ENCODE data around the gene CERS6.
"Not testable (repeated sequence)": the region's sequence is repeated elsewhere in the genome, so short reads cannot be mapped to it uniquely, and the experiment has no call there.

The CERS6 gene

GRCh38 chr2:168649105-168649504 lies 193.0 kb downstream of the CERS6 start:
- DNase-seq: no peak

- DNase-seq: no peak
Measured at GRCh38 chr2:168649562-168649961, 193.5 kb downstream of the CERS6 start.

GRCh38 chr2:168650139-168650538 lies 194.1 kb downstream of the CERS6 start:
- no peak for DNase-seq

GRCh38 chr2:168650781-168651180 lies 194.7 kb downstream of the CERS6 start:
- DNase-seq: no peak

- DNase-seq: no peak
Measured at GRCh38 chr2:168652997-168653921, 197.2 kb downstream of the CERS6 start.

GRCh38 chr2:168654705-168655104 lies 198.6 kb downstream of the CERS6 start:
- no peak for DNase-seq

- no peak for DNase-seq
Measured at GRCh38 chr2:168655207-168655606, 199.1 kb downstream of the CERS6 start.

- DNase-seq: not testable (repeated sequence)
Measured at GRCh38 chr2:168657378-168657777, 201.3 kb downstream of the CERS6 start.

GRCh38 chr2:168658706-168659105 lies 202.6 kb downstream of the CERS6 start:
- DNase-seq: no peak

- no peak for DNase-seq
Measured at GRCh38 chr2:168660870-168661862, 205.1 kb downstream of the CERS6 start.

GRCh38 chr2:168661863-168662256 lies 205.8 kb downstream of the CERS6 start:
- DNase-seq: no peak

- no peak for DNase-seq
Measured at GRCh38 chr2:168662651-168663208, 206.7 kb downstream of the CERS6 start.

GRCh38 chr2:168663993-168664392 lies 207.9 kb downstream of the CERS6 start:
- no peak for DNase-seq

GRCh38 chr2:168664715-168665114 lies 208.6 kb downstream of the CERS6 start:
- DNase-seq: not testable (repeated sequence)

GRCh38 chr2:168666339-168666738 lies 210.3 kb downstream of the CERS6 start:
- no peak for DNase-seq

GRCh38 chr2:168667156-168667555 lies 211.1 kb downstream of the CERS6 start:
- DNase-seq: no peak

- DNase-seq: no peak
Measured at GRCh38 chr2:168669151-168669550, 213.1 kb downstream of the CERS6 start.

- DNase-seq: no peak
Measured at GRCh38 chr2:168670478-168670877, 214.4 kb downstream of the CERS6 start.

- DNase-seq: no peak
Measured at GRCh38 chr2:168671932-168672331, 215.9 kb downstream of the CERS6 start.

- no peak for DNase-seq
Measured at GRCh38 chr2:168673265-168674189, 217.5 kb downstream of the CERS6 start.

- DNase-seq: no peak
Measured at GRCh38 chr2:168678153-168678853, 222.2 kb downstream of the CERS6 start.
